22Rv1 (cell line): Measurements from ENCODE around the gene SDHB.

Source experiments
- H3K27ac ChIP-seq: fragments of 450-650 bp; 2 replicates; pipeline ENCODE4 v1.5.1; 2017
- ZFX ChIP-seq: fragments of 450-650 bp; IDR thresholded peaks from 2 replicates; pipeline ENCODE4 v1.6.1; 2017; ENCODE audit warnings: antibody characterized with exemption, borderline replicate concordance
- TF ChIP-seq, protein P1 (sequence below): fragments of 450-650 bp; IDR thresholded peaks from 2 replicates; pipeline ENCODE4 v1.5.1; 2017; ENCODE audit warnings: mild to moderate bottlenecking

Gene SDHB

DNA sequence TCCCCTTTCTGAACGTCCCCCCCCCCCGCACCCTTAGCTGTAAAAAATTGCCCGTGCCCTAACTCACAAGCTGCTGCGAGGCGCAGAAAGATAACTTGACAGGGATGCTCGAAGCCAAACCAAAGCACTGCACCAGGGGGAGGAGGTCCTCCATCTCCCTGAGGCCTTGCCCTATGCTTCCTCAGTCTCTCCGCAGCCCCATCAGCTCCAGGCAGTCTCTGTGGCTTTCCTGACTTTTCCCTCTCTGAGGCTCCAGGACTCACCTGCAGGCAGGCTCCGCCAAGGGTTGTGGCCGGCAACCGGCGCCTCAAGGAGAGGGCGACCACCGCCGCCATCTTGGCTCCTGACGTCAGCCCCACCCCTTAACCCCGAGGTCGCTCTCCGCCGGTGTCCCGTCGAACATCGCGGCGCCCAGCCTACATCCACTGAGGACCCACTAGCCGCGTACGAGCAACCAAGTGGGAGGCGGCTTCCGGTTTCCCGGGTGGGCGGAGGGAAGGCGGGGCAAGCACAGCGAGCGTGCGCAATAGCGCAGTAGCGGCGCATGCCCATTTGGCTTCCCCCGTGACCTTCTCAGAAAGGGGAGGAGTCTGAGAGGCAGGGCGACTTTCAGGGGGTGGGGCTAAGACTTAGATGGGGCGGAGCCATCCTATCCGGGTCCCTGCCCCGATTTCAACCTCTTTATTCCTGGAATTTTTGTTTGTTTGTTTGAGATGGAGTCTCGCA is at the start of gene SDHB:
Gene SDHB (minus strand): TSS at position 348 of the 726 bp plus-strand sequence. CDS start 13 bp downstream, at position 335.
- TF ChIP-seq ZFX, result no peak
- TF ChIP-seq, protein P1, sequence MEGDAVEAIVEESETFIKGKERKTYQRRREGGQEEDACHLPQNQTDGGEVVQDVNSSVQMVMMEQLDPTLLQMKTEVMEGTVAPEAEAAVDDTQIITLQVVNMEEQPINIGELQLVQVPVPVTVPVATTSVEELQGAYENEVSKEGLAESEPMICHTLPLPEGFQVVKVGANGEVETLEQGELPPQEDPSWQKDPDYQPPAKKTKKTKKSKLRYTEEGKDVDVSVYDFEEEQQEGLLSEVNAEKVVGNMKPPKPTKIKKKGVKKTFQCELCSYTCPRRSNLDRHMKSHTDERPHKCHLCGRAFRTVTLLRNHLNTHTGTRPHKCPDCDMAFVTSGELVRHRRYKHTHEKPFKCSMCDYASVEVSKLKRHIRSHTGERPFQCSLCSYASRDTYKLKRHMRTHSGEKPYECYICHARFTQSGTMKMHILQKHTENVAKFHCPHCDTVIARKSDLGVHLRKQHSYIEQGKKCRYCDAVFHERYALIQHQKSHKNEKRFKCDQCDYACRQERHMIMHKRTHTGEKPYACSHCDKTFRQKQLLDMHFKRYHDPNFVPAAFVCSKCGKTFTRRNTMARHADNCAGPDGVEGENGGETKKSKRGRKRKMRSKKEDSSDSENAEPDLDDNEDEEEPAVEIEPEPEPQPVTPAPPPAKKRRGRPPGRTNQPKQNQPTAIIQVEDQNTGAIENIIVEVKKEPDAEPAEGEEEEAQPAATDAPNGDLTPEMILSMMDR, result no peak
- H3K27ac ChIP-seq, result peak within 1 kb of the TSS; percentile 65

DNA sequence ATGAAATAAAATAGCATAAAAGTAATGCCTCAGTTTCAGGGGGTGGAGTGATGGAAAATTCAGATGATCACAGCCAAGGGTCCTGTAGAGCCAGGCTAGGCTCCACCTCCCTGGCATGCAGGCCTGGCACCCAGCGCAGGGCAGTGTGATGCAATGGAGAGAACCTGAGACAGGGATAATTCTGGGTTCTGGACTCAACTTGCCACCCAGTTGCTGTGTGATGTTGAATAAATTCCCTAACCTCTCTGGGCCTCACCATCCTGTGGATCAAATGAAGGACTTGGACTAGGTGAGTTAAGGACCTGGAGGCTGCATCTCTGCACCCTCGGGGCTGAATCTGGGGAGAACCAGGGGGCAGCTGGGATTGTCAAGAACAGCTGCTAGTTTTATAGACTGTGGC is 48.4 kb upstream of the SDHB start:
- H3K27ac ChIP-seq, result no peak overlapping the region
- TF ChIP-seq, protein P1, result no peak
- no peak for TF ChIP-seq ZFX

DNA sequence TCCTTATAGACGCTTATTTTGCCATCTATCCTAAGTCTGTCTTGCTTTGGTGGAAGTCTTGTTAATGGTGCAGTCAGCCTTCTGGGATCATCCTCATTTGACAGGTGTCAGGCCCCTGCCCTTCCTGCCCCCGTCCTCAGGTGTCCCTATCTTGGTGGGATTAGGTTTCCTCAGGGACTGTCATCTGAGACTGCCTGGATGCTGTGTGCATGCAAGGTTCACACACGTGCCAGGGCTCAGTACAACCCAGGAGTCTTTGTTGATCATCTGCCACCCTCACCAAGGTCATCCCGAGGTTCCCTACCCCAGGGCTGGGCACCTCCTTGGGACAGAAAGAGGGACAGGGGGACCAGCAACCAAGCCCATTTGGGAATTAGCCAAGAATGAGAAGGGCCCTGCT is 47.4 kb upstream of the SDHB start:
- H3K27ac ChIP-seq, result no peak overlapping the region
- no peak for TF ChIP-seq ZFX
- TF ChIP-seq, protein P1, result no peak

DNA sequence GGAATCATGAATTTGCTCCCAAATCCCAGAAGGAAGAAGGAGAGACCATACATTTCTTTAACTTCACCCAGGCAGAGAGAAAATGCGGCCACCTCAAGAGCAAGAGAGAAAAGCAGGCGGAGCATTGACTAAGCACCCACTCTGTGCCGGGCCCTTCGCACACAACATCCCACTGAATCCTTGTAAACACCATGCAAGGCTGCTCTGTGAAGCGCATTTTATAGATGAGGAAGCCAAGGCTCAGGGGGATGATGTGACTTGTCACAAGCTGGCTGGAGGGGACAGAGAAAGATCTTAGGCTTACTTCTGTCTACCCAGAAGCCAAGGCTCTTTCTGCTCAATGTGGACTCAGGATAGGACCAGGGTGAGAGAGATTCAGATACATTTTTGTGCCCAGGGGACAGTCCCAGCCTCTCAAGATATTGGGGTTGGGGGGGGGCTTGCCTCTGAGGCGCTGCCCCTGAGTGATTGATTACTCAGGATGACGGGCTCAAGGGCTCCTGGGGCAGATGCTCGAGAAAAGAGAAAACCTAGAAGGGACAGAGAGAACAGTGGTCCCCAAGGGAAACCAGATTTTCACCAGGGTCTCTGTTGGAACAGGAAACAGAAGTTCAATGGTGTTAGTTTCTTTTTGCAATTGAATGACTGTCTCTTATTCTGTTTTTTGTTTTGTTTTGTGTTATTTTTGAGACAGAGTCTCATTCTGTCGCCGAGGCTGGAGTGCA is 45.9 kb upstream of the SDHB start:
- H3K27ac ChIP-seq, result no peak overlapping the region
- TF ChIP-seq, protein P1, result no peak
- TF ChIP-seq ZFX, result no peak

DNA sequence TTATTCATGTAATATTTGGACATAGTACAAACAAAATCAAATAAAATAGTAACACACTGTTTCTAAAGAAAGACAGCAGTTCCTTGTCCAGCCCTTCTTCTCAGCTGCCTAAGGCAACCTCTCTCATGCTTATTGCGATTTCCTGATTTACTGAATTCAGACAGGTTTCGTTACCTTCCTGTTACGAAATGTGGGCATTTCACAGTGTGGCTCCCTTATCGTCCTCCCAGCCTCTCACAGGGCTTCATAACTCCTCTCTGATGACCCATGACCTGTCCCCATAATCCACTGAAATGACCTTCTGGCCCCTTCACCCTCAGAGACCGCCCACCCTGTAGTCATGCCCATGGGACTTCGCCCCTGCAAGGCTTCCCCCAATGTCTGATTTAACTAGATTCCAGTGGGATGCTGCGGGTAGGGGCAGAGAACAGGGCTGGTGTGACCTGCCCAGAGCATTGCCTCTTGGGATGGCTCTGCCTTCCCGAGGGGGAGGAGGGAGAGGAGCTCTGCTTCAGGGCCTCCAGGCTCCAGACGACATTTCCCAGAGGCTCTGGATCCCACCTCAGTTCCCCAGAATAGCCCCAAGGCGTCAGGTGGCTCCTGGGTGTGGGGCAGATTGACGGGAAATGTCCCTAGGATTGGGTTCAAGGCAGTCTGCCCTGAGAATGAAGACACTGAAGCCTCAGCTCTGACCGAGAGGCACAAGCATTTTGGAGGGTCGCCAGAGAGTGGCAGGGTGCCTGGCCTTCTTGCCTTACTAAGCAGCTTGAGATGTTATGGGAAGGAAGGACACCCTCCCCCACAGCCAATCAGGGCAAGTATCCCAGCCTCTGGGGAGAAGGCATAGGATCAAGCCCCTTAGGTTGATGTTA is 44.9 kb upstream of the SDHB start:
- no peak for TF ChIP-seq ZFX
- TF ChIP-seq, protein P1, result no peak
- peak overlapping the region; percentile 56 for H3K27ac ChIP-seq

DNA sequence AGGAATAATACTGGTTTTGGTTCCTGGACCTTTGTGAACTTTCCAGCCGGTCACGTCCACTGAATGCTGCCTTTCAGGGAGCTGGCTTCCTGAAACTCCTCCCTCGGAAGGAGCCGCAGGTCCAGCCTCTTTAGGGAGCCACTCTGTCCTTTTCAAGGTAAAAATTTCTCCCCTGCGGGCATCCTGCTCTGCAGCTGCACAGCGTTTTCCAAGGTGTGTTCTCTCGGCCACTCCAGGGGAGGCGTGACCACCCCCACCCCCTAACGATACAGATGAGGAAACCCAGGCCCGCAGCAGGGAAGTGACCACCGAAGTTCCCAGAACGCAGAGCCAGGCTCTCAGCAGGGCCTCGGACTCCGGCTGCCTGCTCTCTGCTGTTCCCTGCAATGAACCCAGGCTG is 44.0 kb upstream of the SDHB start:
- peak overlapping the region; percentile 56 for H3K27ac ChIP-seq
- TF ChIP-seq ZFX, result no peak
- TF ChIP-seq, protein P1, result no peak
